Posterior cingulate gyrus (tissue), 11 donors: ENCODE results near the gene ERBB3.
A peak's percentile ranks its signal among the peaks of the same experiment; 100 is the strongest.

Experiments
- DNase-seq, 10 donors: peaks; one replicate each; pipeline versions ENCODE4 v3.0.0 to v3.0.0-alpha.2; 2020 to 2021; ENCODE audit warnings: mixed read lengths in 3 of 10
- intact Hi-C: fragments of 100-400 bp; cut with DNase I; formaldehyde crosslinking; loops from one replicate; pipeline ENCODE4 v1.15.1; 2023

The ERBB3 gene

GRCh38 chr12:56127888-56128669 lies 48.1 kb downstream of the ERBB3 start, which contains the start of gene ESYT1:
TSS of gene ESYT1 (plus strand) at chr12:56128267. CDS start at chr12:56128320, 53 bp downstream.
- intact Hi-C loops: loop anchor here (2.0 to 10.0 kb wide), 2 partner anchors 31 to 337 kb away; partner anchors contain the start of genes MYL6 and SPRYD4
- DNase-seq: peak; percentile 86 to 99 (median 96)

DNA sequence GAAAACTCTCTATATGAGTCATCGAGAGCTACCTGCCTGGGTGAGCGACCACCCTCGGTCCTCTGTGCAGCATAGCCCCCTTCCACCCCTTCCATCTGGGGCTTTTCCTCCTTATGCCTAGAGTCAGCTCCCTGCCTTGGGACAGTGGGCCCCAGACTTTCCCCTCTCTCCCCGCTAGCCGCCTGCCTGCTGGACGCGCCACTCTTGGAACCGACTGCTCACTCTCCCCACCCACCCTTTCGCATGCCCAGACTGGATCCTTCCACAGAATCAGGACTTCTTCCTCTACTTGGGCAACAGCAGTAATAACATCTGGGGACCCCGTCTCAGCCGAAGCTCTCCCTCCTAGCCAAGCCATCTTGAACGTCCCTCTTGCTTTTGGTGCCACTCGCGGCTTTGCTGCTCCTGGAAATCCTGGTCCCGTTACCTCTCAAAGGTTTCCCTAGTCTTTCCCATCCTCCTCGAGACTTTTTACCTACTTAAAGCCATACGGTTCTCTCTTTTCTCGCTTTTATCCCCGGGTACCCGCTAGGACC lies 48.8 kb downstream of the ERBB3 start:
- intact Hi-C loops: loop anchor here (10.0 kb wide), 1 partner anchor 336 kb away; the partner anchor contains the start of gene SPRYD4

GRCh38 chr12:56129206-56129941 lies 49.4 kb downstream of the ERBB3 start:
- DNase-seq: peak in 9 of 10 donors; percentile 33 to 92 (median 52)
- intact Hi-C loops: loop anchor here (10.0 kb wide), 1 partner anchor 335 kb away; the partner anchor contains the start of gene SPRYD4

More for the DNA sequence above, 48.8 kb downstream of the ERBB3 start:
- DNase-seq: peak in 3 of 10 donors; percentile 15 to 28 (median 27)

- no peak for DNase-seq
- intact Hi-C loops: loop anchor here (5.0 to 10.0 kb wide), 2 partner anchors 293 to 335 kb away; partner anchors contain the start of gene SPRYD4
These were observed 50.1 kb downstream of the ERBB3 start for GRCh38 chr12:56129942-56130495.

DNA sequence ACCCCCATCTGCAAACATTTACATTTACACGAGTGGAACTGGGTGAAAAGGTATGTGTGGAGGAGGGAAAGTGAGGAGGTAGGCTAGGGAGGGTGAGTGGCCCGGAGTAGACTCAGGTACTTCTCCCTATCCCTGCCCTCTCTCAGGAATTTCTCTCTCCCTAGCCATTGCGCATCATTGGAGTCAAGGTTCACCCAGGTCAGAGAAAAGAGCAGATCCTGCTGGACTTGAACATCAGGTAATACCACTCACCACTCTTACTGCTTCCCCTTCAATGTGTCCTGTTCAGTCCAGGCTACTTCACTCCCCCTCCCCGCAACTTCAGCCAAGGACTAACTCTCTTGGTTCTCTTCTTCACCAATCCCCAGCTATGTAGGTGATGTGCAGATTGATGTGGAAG lies 50.9 kb downstream of the ERBB3 start:
- DNase-seq: no peak
- intact Hi-C loops: loop anchor here (5.0 kb wide), 1 partner anchor 294 kb away; no protein-coding TSS in a partner anchor

DNA sequence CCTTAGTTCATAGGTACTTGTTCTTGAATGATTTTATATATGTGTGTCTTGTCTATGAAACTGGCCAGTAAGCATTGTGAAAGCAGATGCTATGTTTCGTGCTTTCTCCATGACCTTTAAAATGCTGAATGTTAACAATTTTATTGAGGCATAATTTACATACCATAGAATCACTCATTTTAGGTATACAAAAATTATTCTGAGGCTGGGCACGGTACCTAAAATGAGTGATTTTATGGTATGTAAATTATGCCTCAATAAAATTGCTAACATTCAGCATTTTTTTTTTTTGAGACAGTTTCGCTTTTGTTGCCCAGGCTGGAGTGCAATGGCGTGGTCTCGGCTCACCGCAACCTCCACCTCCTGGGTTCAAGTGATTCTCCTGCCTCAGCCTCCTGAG lies 54.9 kb downstream of the ERBB3 start:
- DNase-seq: no peak
- intact Hi-C loops: loop anchor here (5.0 kb wide), 1 partner anchor 298 kb away; no protein-coding TSS in a partner anchor

- peak in 1 of 10 donors; percentile 29 for DNase-seq
- intact Hi-C loops: no loop called here
These were observed 58.0 kb downstream of the ERBB3 start for GRCh38 chr12:56137853-56138571.

- intact Hi-C loops: no loop called here
- no peak for DNase-seq
These were observed 62.2 kb downstream of the ERBB3 start for GRCh38 chr12:56141946-56142784.

GRCh38 chr12:56143217-56143616 lies 63.3 kb downstream of the ERBB3 start:
- intact Hi-C loops: no loop called here
- no peak for DNase-seq

GRCh38 chr12:56143870-56144269 lies 63.9 kb downstream of the ERBB3 start:
- intact Hi-C loops: no loop called here
- DNase-seq: no peak

DNA sequence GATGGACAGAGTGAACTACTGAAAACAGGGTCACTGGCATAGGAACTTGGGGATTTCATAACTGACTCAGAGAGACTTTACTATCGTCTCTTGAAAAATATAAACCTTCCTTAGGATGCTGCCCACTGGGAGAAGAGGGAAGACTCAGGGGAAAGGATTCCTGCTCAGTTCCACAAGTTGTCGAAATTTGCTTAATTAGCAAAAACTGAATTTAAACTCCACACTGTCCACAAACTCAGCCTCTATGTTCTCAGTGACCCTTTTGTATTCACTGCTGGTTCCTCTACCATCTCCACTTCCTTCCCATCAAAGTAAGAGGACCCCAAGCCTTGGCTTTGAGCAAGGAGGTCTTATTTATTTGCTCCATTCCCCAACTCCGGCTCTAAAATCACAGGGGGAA lies 65.3 kb downstream of the ERBB3 start:
- intact Hi-C loops: no loop called here
- no peak for DNase-seq

- intact Hi-C loops: no loop called here
- DNase-seq: no peak
These were observed 66.8 kb downstream of the ERBB3 start for GRCh38 chr12:56146492-56147460.

DNA sequence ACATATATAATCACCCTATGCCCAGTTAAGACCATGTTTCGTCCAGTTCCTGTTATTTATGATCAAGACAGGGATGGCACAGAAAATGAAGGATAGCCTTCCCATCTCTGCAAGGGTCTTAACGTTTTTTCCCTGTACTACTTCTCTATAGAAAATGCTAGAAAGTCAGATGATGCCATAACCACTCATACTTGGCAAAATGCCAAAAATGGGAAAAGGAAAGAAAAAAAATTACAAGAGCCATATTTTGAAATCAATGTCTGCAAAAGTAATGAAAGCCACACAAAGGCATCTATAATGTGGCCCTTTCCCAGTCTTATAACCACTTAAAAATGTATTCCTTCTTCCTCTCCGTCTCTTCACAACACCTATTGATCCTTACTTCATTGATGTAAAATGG lies 70.6 kb downstream of the ERBB3 start:
- intact Hi-C loops: loop anchor here (5.0 kb wide), 1 partner anchor 33 kb away; the partner anchor contains the start of genes RPL41 and ZC3H10
- no peak for DNase-seq

- DNase-seq: peak in 4 of 10 donors; percentile 25 to 89 (median 64)
- intact Hi-C loops: loop anchor here (5.0 kb wide), 1 partner anchor 34 kb away; the partner anchor contains the start of genes RPL41 and ZC3H10
These were observed 71.7 kb downstream of the ERBB3 start for GRCh38 chr12:56151672-56152131.

- peak; percentile 89 to 99 (median 94) for DNase-seq
- intact Hi-C loops: loop anchor here (5.0 kb wide), 1 partner anchor 35 kb away; the partner anchor contains the start of genes RPL41 and ZC3H10
These were observed 72.3 kb downstream of the ERBB3 start, which contains the start of gene MYL6B for GRCh38 chr12:56152132-56152755. TSS of gene MYL6B (plus strand) at chr12:56152587. CDS start at chr12:56153919, 1,332 bp downstream.
